HG03469 (cell line): ENCODE measurements around the gene OR8G1.
"Not testable (repeated sequence)": the region's sequence is repeated elsewhere in the genome, so short reads cannot be mapped to it uniquely, and the experiment has no call there.

Experiments used
- ATAC-seq: cut with Tn5 transposase; IDR thresholded peaks from one replicate; pipeline ENCODE4 v1.9.1; 2021; ENCODE audit warnings: mild to moderate bottlenecking, moderate library complexity, moderate number of reproducible peaks; ENCODE audit not compliant: unreplicated experiment

OR8G1 gene

DNA sequence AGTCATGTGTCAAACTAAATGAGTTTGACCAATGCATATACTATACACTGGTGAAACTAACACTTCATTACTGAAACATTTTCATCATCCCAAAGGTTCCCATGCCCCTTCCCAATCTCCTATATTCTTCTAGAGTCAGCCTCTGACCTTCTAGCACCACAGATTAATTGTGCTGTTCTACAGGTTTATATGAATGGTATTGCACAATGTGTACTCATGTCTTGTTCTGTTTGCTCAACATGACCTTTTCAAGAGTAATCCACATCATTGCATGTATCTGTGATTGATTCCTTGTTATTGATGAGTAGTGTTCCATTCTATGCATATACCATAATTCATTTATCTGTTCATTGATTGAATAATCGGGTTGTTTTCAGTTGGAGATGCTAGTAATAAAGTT, 7.5 kb upstream of the OR8G1 start:
- ATAC-seq, result no peak

DNA sequence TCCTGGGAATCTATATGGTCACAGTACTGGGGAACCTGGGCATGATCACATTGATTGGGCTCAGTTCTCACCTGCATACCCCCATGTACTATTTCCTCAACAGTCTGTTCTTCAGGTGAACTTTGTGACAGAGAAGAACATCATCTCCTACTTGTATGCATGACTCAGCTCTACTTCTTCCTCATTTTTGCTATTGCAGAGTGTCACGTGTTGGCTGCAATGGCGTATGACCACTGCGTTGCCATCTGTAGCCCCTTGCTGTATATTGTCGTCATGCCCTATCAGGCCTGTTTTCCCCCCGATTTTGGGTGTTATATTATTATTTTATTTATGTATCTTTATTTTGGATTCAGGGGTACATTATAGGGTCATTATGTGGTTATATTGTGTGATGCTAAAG, 2.4 kb upstream of the OR8G1 start:
- no peak for ATAC-seq

DNA sequence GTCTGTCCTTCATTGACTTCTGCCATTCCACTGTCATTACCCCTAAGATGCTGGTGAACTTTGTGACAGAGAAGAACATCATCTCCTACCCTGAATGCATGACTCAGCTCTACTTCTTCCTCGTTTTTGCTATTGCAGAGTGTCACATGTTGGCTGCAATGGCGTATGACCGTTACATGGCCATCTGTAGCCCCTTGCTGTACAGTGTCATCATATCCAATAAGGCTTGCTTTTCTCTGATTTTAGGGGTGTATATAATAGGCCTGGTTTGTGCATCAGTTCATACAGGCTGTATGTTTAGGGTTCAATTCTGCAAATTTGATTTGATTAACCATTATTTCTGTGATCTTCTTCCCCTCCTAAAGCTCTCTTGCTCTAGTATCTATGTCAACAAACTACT, 9.0 kb downstream of the OR8G1 start:
- ATAC-seq, result not testable (repeated sequence)

DNA sequence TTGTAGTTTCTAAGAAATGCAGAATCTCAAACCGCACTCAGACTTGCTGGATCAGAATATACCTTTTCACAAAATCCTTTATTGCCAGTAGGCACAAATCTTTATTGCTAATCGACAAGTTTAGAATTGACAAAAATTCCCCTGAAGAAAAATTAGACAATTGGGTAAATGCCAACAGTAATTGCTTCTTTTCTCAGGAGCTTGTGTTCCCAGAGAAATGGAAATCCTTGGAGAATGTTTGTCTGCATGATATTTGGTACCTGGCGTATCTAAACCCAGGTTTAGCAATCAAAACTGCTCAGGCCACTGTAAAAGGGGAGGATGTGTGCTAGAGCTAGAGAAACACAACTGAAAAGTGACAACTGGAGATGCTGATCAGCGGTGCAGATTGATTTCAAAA, 15.2 kb downstream of the OR8G1 start, which contains the start of gene OR8G5:
TSS of gene OR8G5 (plus strand) at position 301 of the 400 bp plus-strand sequence. CDS start 8,556 bp downstream, outside the sequence.
- ATAC-seq, result no peak

DNA sequence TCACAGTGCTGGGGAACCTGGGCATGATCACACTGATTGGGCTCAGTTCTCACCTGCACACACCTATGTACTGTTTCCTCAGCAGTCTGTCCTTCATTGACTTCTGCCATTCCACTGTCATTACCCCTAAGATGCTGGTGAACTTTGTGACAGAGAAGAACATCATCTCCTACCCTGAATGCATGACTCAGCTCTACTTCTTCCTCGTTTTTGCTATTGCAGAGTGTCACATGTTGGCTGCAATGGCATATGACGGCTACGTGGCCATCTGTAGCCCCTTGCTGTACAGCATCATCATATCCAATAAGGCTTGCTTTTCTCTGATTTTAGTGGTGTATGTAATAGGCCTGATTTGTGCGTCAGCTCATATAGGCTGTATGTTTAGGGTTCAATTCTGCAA, 24.1 kb downstream of the OR8G1 start:
- not testable (repeated sequence) for ATAC-seq

DNA sequence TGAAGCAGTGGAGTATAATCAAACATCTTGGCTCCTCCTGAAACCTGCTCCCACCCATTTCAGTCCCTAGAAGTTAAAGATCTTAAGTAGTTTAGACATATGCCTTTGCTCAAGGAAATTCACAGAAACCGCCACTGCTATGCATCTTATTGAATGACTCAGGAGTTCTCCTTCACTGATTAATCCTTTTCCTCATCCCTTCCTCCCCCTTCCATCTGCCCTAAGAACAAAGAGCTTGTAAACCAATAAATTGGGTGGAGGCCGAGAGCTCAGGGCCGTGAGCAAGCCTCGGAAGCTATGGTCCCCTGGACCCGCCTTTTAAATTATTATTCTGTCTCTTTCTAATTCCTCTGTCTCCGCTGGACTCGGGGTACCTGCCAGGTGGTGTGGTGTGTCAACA, 30.0 kb downstream of the OR8G1 start:
- not testable (repeated sequence) for ATAC-seq

DNA sequence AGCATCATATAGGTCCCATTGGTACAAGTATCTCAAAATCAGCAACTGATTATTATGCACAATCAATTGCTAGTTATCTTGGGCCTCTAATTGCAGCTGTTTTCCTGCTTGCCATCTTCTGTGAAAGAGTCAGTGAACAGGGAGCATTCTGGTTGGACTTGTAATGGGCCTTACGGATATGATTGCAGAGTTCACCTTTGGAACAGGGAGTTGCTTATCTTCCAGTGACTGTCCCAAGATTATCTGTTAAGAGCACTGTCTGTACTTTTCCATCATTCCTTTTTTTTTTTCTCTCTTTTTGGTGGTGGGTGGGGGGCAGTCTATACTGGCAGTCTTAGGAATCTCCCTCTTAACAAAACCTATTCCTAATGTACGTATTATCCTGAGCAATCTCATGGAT, 33.1 kb downstream of the OR8G1 start:
- no peak for ATAC-seq

DNA sequence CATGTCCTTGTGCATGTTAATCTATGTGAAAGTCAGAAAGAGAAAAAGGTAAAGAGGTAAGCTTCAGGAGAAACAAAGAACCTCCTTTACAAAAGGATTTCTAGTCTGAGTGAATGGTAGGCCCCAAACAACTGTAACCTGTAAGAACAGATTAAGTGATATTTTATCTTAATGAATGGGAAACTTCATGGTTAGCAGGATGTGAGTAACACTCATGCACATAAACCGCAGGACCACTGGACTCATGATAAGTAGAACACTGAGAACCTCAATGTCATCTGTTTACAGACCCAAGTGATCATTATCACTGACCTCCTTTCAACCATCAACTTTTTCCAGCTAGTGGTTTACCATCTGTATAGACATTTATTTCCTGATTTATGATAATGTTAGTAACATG, 35.2 kb downstream of the OR8G1 start:
- ATAC-seq, result no peak

DNA sequence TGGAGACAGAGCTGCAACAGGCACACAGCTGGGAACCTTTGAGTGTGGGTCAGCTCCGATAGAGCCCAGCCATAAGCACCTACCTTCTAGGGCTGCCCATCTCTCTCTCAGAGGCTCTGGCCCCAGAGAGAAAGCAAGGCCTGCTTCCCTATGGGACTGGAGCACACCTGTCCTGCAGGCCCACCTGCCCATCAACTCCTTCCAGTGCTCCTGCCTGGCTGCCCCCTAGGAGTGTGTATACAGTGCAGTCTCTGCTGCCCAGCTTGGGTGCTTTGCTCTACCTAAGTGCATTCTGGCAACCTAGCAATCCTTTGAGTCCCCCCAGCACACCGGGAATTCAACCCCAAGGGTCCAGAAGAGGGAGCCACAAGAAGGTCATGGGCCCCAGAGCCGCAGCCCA, 36.3 kb downstream of the OR8G1 start:
- ATAC-seq, result no peak

DNA sequence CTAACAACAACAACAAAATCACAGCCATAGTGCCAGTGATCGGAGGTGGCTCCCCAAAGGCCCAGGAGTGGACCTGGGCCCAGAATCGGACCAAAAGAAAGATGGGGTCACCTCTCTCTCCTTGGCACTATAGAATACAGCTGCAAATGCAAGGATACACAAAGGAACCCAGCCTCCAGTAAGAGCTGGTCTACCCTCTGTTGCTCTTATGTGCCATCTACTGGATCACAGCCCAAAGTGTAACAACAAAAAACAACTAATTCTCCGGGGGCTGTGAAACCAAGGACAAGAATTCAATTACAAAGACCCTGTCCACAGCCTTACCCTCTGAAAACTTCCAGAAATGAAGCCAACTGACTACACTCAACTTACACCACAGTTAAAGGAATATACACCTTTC, 36.9 kb downstream of the OR8G1 start:
- ATAC-seq, result no peak

DNA sequence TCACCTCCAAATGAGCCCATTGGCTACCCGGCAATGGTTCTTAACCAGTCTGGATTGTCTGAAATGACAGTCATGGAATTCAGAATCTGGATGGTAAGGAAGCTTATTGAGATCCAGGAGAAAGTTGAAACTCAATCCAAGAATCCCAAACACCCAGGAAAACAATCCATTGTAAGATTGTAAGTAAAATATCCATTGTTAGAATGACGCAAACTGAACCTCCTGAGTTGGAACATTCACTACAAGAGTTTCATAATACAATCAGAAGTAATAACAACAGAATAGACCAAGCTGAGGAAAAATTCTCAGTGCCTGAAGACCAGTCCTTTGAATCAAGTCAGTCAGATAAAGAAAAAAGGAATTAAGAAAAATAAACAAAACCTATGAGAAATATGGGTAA, 37.4 kb downstream of the OR8G1 start:
- no peak for ATAC-seq

DNA sequence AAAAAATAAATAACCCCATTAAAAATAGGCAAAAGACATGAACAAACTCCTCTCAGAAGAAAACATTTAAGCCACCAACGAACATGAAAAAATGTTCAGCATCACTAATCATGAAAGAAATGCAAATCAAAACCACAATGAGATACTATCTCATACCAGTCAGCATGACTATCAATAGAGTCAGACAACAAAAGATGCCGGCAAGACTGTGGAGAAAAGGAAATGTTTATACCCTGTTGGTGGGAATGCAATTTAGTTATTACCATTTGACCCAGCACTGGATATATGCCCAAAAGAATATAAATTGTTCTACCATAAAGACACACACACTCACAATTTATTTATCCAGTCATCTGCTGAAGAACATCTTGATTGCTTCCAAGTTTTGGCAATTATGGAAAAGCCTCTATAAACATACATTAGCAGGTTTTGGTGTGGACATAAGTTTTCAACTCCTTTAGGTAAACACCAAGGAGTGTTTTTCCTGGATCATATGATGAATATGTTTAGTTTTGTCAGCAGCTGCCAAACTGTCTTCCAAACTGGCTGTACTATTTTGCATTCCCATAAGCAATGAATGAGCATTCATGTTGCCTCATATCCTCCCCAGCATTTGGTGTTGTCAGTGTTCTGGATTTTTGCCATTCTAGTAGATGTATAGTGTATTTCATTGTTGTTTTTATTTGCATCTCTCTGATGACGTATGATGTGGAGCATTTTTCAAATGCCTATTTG, 44.9 kb downstream of the OR8G1 start:
- ATAC-seq, result no peak

DNA sequence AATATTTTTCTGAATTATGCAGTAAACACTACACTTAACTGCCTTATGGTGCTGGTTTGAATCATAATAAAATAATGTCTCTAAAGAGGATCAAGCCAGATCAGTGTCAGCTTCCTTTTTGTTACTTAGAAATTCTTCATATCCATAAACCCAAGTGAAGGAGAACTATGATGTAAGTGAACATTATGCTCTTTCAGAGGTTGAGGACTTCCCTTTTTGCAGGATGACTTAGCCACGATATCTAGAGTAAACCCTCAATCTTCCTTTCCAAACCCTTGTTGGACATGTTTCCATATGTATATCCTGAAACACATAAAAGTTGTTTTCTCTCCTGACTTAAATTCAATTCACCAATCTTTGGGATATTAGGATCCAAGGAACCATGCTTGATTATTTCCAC, 53.8 kb downstream of the OR8G1 start:
- no peak for ATAC-seq

DNA sequence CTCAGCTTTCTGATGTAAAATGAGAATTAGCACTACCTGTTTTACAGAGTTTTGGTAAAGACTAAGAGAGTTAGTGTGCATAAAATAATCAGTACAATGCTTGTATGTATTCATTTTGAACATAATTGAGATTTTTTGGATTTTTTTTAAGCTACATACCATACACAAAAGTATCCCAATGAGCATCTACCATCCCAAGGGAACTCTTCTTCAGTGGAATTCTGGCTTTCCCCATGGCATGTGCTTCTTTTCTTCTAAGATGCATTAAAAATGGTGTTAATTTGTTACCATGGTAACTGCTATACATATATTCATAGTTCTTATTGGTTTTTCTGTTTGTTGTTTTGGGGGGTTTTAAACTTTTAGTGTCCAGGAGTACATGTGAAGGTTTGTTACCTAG, 55.1 kb downstream of the OR8G1 start:
- ATAC-seq, result no peak

DNA sequence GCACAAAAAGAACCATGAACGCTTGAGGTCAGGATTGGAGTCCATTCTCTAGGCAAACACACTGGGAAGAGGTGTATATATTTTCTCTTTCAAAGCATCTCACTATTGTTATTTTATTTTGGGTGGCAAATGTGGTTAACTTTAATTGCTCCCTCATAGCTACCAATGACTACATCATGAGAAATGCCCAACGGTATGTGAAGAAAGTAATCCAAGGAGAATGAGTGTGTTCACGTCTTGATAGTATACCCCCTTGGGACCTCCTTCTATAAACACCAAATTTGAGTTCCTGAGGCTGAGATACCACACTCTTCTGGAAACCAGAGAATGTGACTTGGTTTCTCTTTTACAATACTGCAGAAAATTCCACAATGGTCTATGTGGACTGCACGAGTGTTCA, 57.0 kb downstream of the OR8G1 start:
- no peak for ATAC-seq

DNA sequence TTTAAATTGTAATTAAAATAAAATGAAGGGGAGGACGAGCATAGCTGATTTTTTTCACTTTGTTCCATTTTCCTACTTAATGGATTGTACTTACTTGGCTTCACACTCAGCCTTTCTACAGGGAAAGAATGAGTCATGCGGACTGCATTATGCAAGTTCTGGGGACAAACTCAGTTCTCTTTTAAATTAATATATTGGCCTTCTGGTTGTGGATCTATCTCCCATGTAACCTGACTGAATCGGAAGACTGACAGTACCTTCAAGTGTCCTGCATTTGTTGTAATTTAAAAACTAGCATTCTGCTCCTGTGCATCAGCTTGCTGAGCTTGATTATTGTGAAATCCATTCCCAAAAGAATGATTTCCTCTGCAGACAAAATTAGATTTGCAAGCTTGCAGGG, 60.7 kb downstream of the OR8G1 start:
- no peak for ATAC-seq

DNA sequence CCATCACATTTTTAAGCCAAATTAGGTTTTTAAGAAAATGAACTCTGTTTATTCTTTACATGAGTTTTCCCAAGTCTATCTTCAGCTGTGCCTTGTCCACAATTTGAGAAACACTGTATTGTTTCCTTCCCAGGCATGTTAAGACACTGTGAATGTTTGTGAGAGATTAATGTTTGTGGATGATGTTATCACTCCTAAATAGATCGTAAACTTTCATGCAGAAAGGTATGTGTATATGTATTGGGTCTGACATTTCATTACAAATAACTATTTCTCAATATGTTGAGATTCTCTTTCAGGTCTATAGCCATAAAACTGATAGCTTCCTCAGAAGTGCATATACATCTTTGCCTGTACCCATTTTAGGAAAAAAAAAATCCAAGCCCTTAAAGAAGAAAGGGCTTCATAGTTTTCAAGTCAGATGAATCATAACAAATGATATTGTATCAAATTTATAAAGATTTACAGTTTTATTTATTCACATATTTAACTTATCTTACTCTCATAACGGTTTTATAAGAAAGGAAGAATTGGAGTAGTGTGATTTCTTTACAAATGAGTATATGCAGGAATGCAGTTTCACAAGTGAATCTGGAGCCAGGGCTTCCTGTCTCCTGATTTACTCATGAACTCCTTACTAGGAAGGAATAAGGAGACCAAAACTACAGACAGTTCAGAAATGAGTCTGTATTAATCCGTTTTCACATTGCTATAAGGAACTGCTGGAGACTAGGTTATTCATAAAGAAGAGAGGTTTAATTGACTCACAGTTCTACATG, 61.6 kb downstream of the OR8G1 start:
- ATAC-seq, result no peak
